ENCODE data around the gene MYH13.

Gene MYH13

DNA sequence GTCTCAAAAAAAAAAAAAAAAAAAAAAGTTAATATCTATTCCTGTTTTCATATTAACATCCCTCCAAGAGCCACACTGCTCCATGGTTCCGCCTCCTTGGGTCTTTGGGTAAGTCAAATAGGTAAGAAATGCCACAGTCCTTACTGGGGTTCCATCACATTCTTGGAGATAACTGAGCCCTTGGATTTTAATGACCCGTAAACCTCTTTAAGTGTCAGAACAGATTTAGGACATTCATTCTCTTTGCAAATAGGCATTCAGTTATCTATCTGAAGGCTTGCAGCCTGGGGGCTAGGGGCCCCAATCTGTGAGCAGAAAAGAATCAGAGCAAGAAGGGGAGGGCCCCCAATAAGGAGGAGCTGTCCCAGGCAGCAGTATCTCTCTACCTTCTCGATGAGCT lies 28.0 kb downstream of the MYH13 start:
- DNase-seq (ENCODE audit: low read depth): no peak

DNA sequence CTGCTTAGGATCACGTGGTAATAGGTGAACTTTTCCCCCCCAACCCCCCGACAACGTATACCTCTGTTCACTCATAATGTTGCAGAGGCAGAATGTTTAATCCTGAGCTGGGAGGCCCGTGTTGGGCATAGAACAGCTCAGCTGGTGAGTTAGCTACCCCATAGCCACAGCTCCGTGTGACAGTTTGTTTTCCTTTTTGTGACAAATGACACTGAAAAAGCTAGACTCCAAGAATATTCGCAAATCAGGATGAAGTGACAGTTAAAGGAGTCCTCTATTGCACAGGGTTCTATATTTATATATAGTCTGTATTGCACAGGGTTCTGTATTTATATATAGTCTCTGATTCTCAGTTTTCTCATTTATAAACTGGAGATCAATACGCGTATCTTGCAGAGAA lies 33.8 kb downstream of the MYH13 start:
- DNase-seq (ENCODE audit: low read depth): no peak

DNA sequence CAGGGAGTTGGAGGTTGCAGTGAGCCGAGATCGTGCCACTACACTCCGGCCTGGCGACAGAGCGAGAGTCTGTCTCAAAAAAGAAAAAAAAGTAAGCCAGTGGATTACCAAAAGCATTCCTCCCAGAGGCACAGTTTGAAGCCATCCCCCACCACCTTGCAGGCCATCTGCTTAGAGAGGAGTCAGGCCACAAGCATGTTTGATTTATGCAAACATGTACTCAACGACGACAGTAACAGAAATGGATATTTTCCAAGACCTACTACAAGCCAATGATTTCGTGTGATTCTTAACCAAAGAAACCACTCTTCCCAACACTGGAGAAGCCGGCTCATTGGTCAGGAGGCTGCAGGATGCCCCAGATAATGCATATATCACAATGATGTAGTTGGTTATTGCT lies 34.8 kb downstream of the MYH13 start:
- no peak for DNase-seq (ENCODE audit: low read depth)

DNA sequence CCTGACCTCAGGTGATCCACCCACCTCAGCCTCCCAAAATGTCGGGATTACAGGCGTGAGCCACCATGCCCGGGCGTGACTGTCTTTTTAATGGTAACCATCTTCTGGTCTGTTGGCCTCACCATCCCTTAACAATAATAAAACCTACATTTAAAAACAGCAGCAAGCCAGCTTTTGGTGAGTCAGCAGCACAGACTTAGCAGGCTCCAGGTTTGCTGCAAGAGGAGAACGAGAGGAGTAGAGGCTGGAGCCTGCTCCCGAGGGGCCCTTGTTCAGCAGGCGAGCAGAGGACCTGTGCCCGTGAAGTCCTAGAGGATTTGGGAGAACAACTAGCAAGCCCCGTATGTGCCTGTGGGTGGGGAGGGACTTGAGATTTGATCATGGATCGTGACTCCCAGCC lies 35.7 kb downstream of the MYH13 start:
- DNase-seq (ENCODE audit: low read depth): no peak

- DNase-seq (ENCODE audit: low read depth): no peak
Observed at GRCh38 chr17:10336393-10336792, 36.4 kb downstream of the MYH13 start.

- DNase-seq (ENCODE audit: low read depth): no peak
Observed at GRCh38 chr17:10332515-10332914, 40.3 kb downstream of the MYH13 start.

DNA sequence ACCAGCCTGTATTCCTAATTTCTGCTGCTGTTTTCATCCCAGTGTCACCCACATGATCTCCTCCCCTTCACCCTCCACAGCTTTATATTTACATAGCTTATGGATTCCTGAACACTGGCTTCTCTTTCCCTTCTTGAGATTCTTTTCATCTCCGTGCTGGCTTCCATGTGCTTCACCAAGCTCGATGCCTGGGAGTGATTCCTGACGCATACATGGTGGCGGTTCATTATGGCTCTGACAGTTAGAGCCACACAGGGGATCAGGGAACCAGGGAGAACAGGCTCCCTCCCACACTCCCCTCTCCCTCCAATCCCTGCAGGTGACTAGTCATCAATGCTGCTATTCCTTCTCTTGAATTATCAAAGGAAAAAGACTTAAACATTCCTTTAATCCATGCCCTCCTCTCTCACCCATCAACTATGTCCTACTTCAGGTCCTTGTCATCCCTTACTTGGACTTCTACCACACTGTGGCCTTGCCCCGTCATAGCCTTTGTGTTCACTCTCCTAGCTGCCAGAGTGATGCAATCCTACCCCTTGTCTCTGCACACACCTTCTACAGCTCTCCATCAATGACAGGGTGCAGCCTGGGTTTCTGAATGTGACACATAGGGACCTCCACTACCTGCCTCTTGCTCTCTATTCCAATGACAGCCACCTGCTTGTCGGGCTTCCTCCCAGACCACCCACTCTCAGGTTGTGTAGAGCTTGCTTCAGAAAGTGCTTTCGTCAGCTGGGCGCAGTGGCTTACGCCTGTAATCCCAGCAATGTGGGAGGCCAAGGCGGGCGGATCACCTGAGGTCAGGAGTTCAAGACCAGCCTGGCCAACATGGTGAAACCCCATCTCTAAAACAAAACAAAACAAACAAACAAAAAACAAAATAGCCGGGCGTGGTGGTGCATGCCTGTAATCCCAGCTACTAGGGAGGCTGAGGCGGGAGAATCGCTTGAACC lies 43.6 kb downstream of the MYH13 start:
- no peak for DNase-seq (ENCODE audit: low read depth)

GRCh38 chr17:10328206-10328605 lies 44.6 kb downstream of the MYH13 start:
- no peak for DNase-seq (ENCODE audit: low read depth)

DNA sequence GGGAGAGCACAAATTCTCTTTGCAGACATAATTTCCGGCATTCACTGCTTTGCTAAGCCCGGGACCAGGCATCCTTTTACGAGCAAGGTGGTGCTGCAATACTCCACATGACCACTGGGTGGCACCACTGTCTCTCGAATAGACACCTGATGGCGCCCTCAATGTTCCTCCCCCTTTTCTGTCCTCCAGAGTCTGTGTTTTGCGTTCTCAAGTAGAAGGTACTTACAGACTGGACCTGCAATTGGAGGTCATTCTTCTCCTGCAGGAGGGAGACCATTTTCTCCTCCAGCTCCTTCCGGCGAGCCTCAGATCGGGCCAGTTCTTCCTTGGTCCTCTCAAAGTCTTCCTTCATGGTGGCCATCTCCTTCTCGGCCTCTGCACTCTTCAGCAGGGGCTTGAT lies 45.2 kb downstream of the MYH13 start:
- peak; percentile 22 for DNase-seq (ENCODE audit: low read depth)

GRCh38 chr17:10325031-10325695 lies 47.6 kb downstream of the MYH13 start:
- DNase-seq (ENCODE audit: low read depth): no peak

DNA sequence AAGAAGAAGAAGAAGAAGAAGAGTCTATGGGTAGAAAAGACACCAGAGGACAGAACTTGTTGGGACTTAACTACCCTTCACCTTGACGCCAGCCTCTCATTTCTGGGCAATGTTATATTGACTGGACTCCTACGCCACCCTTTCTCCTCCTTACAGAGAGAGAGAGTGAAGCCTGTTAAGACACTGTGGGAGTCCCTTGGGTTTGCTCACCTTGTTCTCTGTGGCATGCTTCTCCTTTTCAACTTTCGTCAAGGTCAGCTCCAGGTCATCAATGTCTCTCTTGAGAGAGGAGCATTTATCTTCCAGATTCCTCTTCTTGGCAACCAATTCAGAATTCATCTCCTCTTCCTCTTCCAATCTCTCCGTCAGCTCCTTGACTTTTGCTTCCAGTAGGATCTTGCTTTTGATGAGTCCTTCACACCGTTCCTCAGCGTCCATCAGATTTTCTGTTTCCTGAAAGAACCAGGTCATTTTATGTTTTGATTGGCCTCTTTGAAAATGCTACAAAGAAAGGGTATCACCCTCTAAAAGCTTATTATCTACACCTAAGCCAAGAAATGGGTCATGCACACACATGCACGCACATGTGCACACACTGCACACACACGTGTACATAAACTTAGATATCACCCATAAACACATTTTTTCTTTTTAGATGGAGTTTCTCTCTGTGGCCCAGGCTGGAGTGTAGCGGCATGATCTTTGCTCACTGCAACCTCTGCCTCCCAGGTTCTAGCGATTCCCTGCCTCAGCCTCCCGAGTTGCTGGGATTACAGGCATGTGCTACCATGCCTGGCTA lies 48.8 kb downstream of the MYH13 start:
- no peak for DNase-seq (ENCODE audit: low read depth)

GRCh38 chr17:10318535-10318934 lies 54.3 kb downstream of the MYH13 start:
- DNase-seq (ENCODE audit: low read depth): no peak

DNA sequence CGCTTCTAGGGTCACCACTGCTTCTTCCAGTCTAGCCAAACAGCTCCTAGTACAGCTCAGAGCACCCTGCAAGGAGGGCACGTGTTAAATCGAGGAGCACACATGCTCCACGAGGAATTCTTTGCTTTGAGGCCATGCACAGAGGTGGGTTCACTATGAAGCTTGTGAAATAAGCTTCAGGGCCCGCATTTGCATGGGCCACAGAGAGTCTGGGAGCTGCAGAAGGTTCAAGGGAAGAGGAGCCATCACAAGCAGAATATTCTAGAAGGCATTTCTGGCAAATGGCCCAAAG lies 55.3 kb downstream of the MYH13 start:
- DNase-seq (ENCODE audit: low read depth): no peak

DNA sequence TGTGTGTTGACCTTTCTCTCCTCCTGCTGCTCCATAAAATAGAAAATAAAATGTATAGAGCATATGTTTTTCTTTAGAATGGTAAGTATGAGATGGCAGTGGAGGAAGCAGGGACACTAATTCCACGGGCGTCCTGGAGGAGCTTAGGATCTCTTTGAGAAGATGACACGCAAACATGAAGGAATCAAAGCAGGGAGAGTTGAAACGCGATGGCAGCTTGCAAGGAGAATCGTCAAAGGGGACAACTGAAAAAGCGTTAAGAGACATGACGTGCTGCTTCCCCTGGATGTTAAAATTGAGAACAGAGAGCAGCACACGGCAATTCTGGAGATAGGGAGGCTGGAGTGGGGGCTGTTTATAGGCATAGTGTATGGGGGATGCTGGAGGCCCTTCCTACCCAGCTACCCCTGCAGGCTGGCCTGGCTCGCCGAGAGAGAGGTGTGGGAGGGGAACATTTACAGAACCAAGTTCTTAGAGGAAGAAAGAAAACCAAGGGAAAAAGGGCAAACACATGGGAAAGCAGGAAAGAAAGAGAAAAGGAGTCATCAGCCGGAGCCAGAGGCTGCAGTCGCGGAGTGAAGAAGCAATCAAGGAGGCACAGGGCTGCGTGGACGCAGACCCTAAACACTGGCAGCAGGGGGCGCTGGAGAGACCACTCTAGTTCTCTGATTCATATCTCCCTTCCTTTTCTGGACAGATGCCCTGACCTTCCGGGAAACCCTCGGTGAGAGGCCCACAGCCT lies 55.8 kb downstream of the MYH13 start:
- DNase-seq (ENCODE audit: low read depth): no peak

DNA sequence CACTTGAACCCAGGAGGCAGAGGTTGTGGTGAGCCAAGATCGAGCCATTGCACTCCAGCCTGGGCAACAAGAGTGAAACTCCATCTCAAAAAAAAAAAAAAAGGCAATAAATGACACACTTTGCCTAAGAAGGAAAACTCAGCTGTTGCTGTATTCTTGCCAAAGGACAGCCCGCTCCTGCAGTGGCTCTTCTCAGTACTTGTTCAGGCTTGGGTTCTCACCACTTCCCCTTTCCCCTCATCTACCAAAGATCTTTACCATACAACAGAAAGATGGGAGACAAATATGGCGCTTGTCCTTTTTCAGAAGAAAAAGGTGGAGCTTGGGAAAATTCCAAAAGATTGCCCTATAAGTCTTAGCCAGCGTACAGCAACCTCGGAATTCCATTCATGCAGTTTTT lies 58.5 kb downstream of the MYH13 start:
- DNase-seq (ENCODE audit: low read depth): no peak

- no peak for DNase-seq (ENCODE audit: low read depth)
Observed at GRCh38 chr17:10313037-10313672, 59.7 kb downstream of the MYH13 start.

GRCh38 chr17:10311131-10311530 lies 61.7 kb downstream of the MYH13 start:
- DNase-seq (ENCODE audit: low read depth): no peak

- DNase-seq (ENCODE audit: low read depth): no peak
Observed at GRCh38 chr17:10309003-10309974, 63.5 kb downstream of the MYH13 start.

DNA sequence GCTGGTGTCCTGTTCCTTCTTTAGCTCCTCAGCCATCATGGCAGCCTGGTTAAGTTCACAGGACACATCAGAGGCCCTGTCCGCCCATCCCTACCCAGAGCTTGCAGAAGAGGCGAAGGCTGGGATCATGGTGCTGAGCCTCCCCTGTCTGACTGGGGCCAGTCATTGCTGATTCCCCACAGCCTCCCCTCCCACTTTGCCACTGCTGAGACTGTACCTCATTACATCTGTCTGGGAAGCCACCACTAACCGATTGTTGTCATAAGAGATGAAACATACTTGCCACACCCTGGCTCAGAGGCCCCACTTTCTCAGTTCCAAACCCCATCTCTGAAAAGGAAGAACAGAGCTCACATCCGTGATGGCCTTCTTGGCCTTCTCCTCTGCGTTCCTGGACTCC lies 66.2 kb downstream of the MYH13 start:
- no peak for DNase-seq (ENCODE audit: low read depth)

DNA sequence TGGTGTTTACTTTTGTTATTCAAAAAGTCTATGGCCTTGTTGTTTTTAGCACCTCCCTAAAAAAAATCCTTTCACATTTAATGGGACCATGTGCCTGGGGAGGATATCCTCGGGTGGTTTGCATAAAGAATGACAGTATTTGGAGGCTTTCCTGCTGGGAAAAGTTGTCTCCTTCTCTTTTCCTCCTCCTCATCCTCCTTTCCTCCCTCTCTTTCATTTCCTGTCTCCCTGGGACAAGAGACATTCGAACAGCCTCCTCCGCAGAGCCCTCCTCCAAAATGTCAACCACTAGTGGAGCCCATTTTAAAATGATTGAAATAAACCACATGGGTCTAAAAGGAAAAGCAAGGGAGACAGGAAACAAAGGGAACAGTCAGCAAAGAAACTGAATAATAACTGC lies 67.4 kb downstream of the MYH13 start:
- DNase-seq (ENCODE audit: low read depth): no peak

Measured in stimulated activated CD8-positive, alpha-beta memory T cell treated with anti-CD3 and anti-CD28 coated beads, Interleukin-12 subunit alpha, Interleukin-12 subunit beta, amount 100 ng/mL, for 4 hours (primary cell).